H1 (cell line): Measurements from ENCODE around the gene PLTP.

Experiments used
- CBX5 ChIP-seq: fragments of 300-800, 300-1000 bp; sonication (generic); IDR thresholded peaks from 2 replicates; pipeline ENCODE4 v1.7.1; 2016; ENCODE audit warnings: antibody characterized with exemption, low read length, low read depth
- CTCF ChIP-seq, 3 experiments: IDR thresholded peaks; 1 replicate in 2 of 3; 2 replicates in 1 of 3; pipeline versions ENCODE4 v1.5.1 to v1.6.1; 2011; ENCODE audit warnings: low read length in 3 of 3, mild to moderate bottlenecking in 3 of 3, inconsistent platforms in 2 of 3, low read depth in 1 of 3, moderate library complexity in 1 of 3; ENCODE audit not compliant: insufficient read depth in 1 of 3; ENCODE audit errors: control extremely low read depth in 1 of 3
- JUN ChIP-seq: IDR thresholded peaks from 2 replicates; pipeline ENCODE4 v1.6.1; 2011; ENCODE audit warnings: low read depth, mild to moderate bottlenecking, improper control_type of control experiment, low read length
- JUND ChIP-seq: IDR thresholded peaks from 2 replicates; pipeline ENCODE4 v1.6.1; 2011; ENCODE audit warnings: mild to moderate bottlenecking, improper control_type of control experiment, low read length
- NRF1 ChIP-seq: IDR thresholded peaks from 2 replicates; pipeline ENCODE4 v1.6.1; 2011; ENCODE audit warnings: mild to moderate bottlenecking, low read depth, low read length, improper control_type of control experiment
- POLR2A ChIP-seq, 2 experiments: IDR thresholded peaks; 1 replicate in 1 of 2; 2 replicates in 1 of 2; pipeline ENCODE4 v1.6.1; 2011; ENCODE audit warnings: low read depth in 2 of 2, low read length in 2 of 2, mild to moderate bottlenecking in 2 of 2; ENCODE audit errors: control extremely low read depth in 1 of 2
- POLR2AphosphoS5 ChIP-seq: IDR thresholded peaks from 2 replicates; pipeline ENCODE4 v1.6.1; 2011; ENCODE audit warnings: low read depth, low read length
- RXRA ChIP-seq: IDR thresholded peaks from 2 replicates; pipeline ENCODE4 v1.6.1; 2011; ENCODE audit warnings: low read depth, mild to moderate bottlenecking, low read length, moderate library complexity; ENCODE audit not compliant: insufficient read depth
- TAF1 ChIP-seq: IDR thresholded peaks from 2 replicates; pipeline ENCODE4 v1.6.1; 2011; ENCODE audit warnings: mild to moderate bottlenecking, low read depth, low read length

GRCh38 chr20:45874576-45874975 lies 37.4 kb downstream of the PLTP start:
- TF ChIP-seq CTCF (IDR thresholded peaks at IDR 0.05; ENCODE audit: control extremely low read depth in 1 of 3, insufficient read depth in 1 of 3, low read depth in 1 of 3, low read length in 3 of 3) (no peak), JUND (no peak), JUN (no peak), POLR2AphosphoS5 (no peak), CBX5 (no peak), NRF1 (no peak), RXRA (no peak), TAF1 (no peak), POLR2A (IDR thresholded peaks at IDR 0.05; ENCODE audit: control extremely low read depth in 1 of 2, low read depth in 2 of 2, low read length in 2 of 2) (no peak)
